Measurements from ENCODE around the gene SBF2.
"Not testable (repeated sequence)": the region's sequence is repeated elsewhere in the genome, so short reads cannot be mapped to it uniquely, and the experiment has no call there.

SBF2 gene

GRCh38 chr11:10091314-10092045 lies 202.5 kb downstream of the SBF2 start:
- Histone ChIP-seq H4K20me1 (ENCODE audit: control insufficient read depth, insufficient read depth, low read depth, low read length) (no peaks in the 10 kb centered on the region), H3K9me2 (replicated peaks; ENCODE audit: control insufficient read depth, low read length) (no peaks in the 10 kb centered on the region), H3K4me2 (ENCODE audit: low read length) (no peak overlapping the region), H3K4me3 (ENCODE audit: low read length) (no peak overlapping the region), H3K27ac (ENCODE audit: low read depth, low read length) (no peak overlapping the region), H3F3A (ENCODE audit: control insufficient read depth, insufficient read depth) (no peaks in the 10 kb centered on the region), H3K4me1 (ENCODE audit: control insufficient read depth, low read length) (no peaks in the 10 kb centered on the region), H3K9me3 (ENCODE audit: control insufficient read depth, insufficient read depth, low read length) (no peaks in the 10 kb centered on the region), H3K79me2 (ENCODE audit: control insufficient read depth, low read length) (no peaks in the 10 kb centered on the region), H3K27me3 (ENCODE audit: control insufficient read depth, low read length) (no peaks in the 10 kb centered on the region), H3K36me3 (ENCODE audit: control insufficient read depth, low read length) (no peaks in the 10 kb centered on the region)
- no peak for TF ChIP-seq CTCF (IDR thresholded peaks at IDR 0.05; ENCODE audit: low read depth, low read length, poor library complexity, severe bottlenecking)
- no peak for TF ChIP-seq EZH2phosphoT487 (IDR thresholded peaks at IDR 0.05; ENCODE audit: borderline replicate concordance, low read length)

- not testable (repeated sequence) for H3K4me1 ChIP-seq (ENCODE audit: control insufficient read depth, low read length); H3K4me3 ChIP-seq (ENCODE audit: low read length); H3F3A ChIP-seq (ENCODE audit: control insufficient read depth, insufficient read depth); H3K27ac ChIP-seq (ENCODE audit: low read depth, low read length); H3K4me2 ChIP-seq (ENCODE audit: low read length); H3K79me2 ChIP-seq (ENCODE audit: control insufficient read depth, low read length); H3K27me3 ChIP-seq (ENCODE audit: control insufficient read depth, low read length); H4K20me1 ChIP-seq (ENCODE audit: control insufficient read depth, insufficient read depth, low read depth, low read length); H3K36me3 ChIP-seq (ENCODE audit: control insufficient read depth, low read length); H3K9me3 ChIP-seq (ENCODE audit: control insufficient read depth, insufficient read depth, low read length); H3K9me2 ChIP-seq (replicated peaks; ENCODE audit: control insufficient read depth, low read length)
These were observed 206.1 kb downstream of the SBF2 start for GRCh38 chr11:10087923-10088225.

GRCh38 chr11:10087186-10087922 lies 206.7 kb downstream of the SBF2 start:
- Histone ChIP-seq H3K4me3 (ENCODE audit: low read length) (no peak overlapping the region), H3K4me2 (ENCODE audit: low read length) (no peak overlapping the region), H4K20me1 (ENCODE audit: control insufficient read depth, insufficient read depth, low read depth, low read length) (no peaks in the 10 kb centered on the region), H3K9me3 (ENCODE audit: control insufficient read depth, insufficient read depth, low read length) (no peaks in the 10 kb centered on the region), H3K27ac (ENCODE audit: low read depth, low read length) (no peak overlapping the region), H3K36me3 (ENCODE audit: control insufficient read depth, low read length) (no peaks in the 10 kb centered on the region), H3K79me2 (ENCODE audit: control insufficient read depth, low read length) (no peaks in the 10 kb centered on the region), H3F3A (ENCODE audit: control insufficient read depth, insufficient read depth) (no peaks in the 10 kb centered on the region), H3K27me3 (ENCODE audit: control insufficient read depth, low read length) (no peaks in the 10 kb centered on the region), H3K4me1 (ENCODE audit: control insufficient read depth, low read length) (peaks cover 7% of the 10 kb centered on the region), H3K9me2 (replicated peaks; ENCODE audit: control insufficient read depth, low read length) (no peaks in the 10 kb centered on the region)
- TF ChIP-seq EZH2phosphoT487 (IDR thresholded peaks at IDR 0.05; ENCODE audit: borderline replicate concordance, low read length), result no peak
- no peak for TF ChIP-seq CTCF (IDR thresholded peaks at IDR 0.05; ENCODE audit: low read depth, low read length, poor library complexity, severe bottlenecking)

GRCh38 chr11:10080138-10080537 lies 213.9 kb downstream of the SBF2 start:
- no peak for TF ChIP-seq EZH2phosphoT487 (IDR thresholded peaks at IDR 0.05; ENCODE audit: borderline replicate concordance, low read length)
- TF ChIP-seq CTCF (IDR thresholded peaks at IDR 0.05; ENCODE audit: low read depth, low read length, poor library complexity, severe bottlenecking), result no peak
- no peak overlapping the region for H3K27ac ChIP-seq (ENCODE audit: low read depth, low read length)
- no peaks in the 10 kb centered on the region for H3K79me2 ChIP-seq (ENCODE audit: control insufficient read depth, low read length)
- no peaks in the 10 kb centered on the region for H3K9me3 ChIP-seq (ENCODE audit: control insufficient read depth, insufficient read depth, low read length)
- H3K36me3 ChIP-seq (ENCODE audit: control insufficient read depth, low read length), result no peaks in the 10 kb centered on the region
- H3K9me2 ChIP-seq (replicated peaks; ENCODE audit: control insufficient read depth, low read length), result no peaks in the 10 kb centered on the region
- H4K20me1 ChIP-seq (ENCODE audit: control insufficient read depth, insufficient read depth, low read depth, low read length), result no peaks in the 10 kb centered on the region
- no peaks in the 10 kb centered on the region for H3K27me3 ChIP-seq (ENCODE audit: control insufficient read depth, low read length)
- H3K4me2 ChIP-seq (ENCODE audit: low read length), result no peak overlapping the region
- no peaks in the 10 kb centered on the region for H3F3A ChIP-seq (ENCODE audit: control insufficient read depth, insufficient read depth)
- H3K4me1 ChIP-seq (ENCODE audit: control insufficient read depth, low read length), result no peaks in the 10 kb centered on the region
- no peak overlapping the region for H3K4me3 ChIP-seq (ENCODE audit: low read length)
